GM21723 (cell line): Measurements from ENCODE around the gene BBOX1.

Experiments
- ATAC-seq: cut with Tn5 transposase; IDR thresholded peaks from one replicate; pipeline ENCODE4 v1.9.1; 2021; ENCODE audit warnings: mild to moderate bottlenecking, moderate library complexity; ENCODE audit not compliant: unreplicated experiment

Gene BBOX1

DNA sequence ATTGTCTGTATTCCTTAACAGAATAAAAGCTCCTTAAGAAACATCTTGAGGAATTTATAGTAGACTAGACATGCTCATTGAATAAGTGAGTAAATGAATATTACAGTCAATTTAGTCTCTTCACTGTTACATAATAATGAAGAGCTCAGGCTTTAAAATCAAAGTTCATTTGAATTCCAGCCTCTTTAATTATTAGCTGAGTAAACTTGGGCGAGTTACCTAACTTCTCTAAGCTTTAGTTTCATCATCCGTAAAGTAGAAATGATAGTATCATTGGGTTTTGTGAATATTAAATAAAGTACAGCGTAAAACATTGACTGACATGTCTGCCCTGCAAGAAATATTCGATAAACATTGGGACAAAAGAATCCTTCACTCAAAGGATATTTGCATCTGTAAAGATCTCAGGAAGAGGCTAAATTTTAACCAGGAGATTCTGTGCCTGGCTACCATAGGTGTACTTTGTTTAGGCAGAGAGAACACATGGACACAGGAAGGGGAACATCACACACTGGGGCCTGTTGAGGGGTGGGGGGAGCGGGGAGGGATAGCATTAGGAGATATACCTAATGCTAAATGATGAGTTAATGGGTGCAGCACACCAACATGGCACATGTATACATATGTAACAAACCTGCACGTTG, 15.2 kb upstream of the BBOX1 start:
- no peak for ATAC-seq

- no peak for ATAC-seq
Measured at GRCh38 chr11:27025957-27026733, 14.5 kb upstream of the BBOX1 start.

- no peak for ATAC-seq
Measured at GRCh38 chr11:27028561-27028965, 12.1 kb upstream of the BBOX1 start.

- no peak for ATAC-seq
Measured at GRCh38 chr11:27029966-27030365, 10.6 kb upstream of the BBOX1 start.

DNA sequence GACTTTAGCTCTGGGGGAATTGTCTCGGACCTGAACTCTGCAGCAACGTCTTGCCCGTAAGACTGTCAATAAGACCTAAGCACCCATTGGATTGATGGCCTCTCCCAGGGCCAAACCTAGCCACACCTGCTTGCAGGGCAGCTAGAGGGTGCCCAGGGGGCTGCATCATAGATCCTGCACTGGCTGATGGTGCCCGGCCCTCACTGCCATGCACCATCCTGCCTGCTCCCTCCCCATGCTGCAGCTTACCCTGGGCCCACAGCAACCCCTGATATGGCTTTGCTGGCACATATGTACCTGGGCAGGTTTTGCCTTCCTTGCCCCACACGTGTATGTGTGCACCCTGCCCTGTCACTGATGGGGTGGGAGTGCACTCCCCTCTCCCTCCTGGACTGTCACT, 8.9 kb upstream of the BBOX1 start:
- no peak for ATAC-seq

GRCh38 chr11:27039873-27040272, 742 bp upstream of the BBOX1 start:
- no peak for ATAC-seq

DNA sequence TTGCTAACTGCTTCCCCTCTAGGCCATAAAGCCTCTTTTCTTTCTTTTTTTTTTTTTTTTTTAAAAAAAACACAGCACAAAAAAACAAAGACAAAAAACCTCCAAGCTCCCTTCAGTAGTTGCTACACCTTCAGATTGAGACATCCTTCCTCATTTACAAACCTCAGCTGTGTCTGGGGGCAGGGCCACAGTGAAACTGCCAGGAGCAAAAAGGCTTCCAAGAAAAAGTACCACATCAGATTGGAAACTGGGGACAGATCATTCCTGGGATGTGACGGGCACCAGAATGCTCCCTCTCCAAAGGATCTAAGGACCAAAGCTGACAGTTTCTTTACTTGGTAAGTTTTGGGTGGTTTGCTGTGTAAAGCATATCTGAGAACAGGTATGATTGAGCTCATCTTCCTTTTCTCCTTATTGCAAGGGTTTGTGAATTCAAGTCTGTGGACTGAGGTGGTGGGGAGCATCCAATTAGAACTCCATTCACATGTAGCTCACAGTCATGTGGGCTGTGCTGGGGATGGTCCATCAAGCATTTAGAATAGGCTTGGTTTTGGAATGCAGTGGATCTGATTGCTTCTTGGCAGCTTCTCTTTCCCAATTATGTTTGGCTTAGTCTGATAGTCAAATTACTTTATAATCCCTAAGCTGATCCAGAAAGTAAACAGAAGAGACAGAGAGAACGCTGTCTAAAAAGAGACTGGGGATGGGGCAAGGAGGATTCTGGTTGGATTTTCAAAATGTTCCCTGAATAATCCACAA, 705 bp downstream of the BBOX1 start:
- no peak for ATAC-seq

GRCh38 chr11:27046956-27047355, 6.3 kb downstream of the BBOX1 start:
- ATAC-seq = no peak

GRCh38 chr11:27052668-27053067, 12.1 kb downstream of the BBOX1 start:
- no peak for ATAC-seq

- ATAC-seq = no peak
Measured at GRCh38 chr11:27055065-27055682, 14.6 kb downstream of the BBOX1 start.

GRCh38 chr11:27057091-27057780, 16.6 kb downstream of the BBOX1 start:
- ATAC-seq = no peak

GRCh38 chr11:27058456-27058855, 17.8 kb downstream of the BBOX1 start:
- no peak for ATAC-seq

DNA sequence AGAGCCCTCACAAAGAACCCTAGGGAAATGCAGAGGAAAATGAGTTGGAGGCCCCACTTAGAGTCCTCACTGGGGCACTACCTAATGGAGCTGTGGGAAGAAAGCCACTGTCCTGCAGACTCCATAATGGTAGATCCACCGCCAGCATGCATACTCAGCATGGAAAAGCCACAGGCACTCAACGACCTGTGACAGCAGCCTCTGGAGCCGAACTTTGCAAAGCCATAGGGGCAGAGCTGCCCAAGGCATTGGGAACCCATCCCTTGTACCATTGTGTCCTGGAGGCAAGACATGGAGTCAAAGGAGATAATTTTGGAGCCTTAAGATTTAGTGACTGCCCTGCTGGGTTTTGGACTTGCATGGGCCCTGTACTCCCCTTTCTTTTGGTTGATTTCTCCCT, 18.8 kb downstream of the BBOX1 start:
- no peak for ATAC-seq

DNA sequence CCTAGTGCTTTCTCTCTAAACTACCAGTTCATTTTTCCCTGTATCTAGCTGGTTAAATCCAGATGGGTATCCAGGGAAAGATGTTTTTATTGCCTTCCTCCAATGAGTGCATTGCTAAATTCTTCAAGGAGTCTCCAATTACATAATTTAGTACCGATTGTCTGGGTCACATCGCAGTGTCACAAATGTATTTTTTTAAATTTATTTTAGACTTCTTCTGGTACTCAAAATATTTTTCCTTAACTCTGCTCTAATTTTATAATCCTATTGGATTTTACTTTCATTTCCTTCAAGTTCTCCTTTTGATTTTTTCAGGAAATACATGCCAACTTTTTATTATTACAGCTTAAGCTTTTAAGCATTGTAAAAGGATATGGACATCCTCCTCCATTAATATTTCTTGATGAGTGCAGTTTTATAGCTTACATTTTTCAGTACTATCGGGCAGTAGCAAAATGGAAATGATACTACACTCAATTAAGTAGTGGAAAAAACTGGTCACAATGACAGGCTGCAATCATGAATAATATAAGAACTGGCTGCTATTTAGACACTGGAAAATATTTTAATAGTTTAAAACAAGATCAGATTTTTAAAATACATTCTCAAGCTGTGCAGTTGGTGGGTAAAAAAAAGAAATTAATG, 20.3 kb downstream of the BBOX1 start:
- no peak for ATAC-seq

GRCh38 chr11:27061461-27061821, 20.8 kb downstream of the BBOX1 start:
- no peak for ATAC-seq

GRCh38 chr11:27064086-27064485, 23.5 kb downstream of the BBOX1 start:
- no peak for ATAC-seq

DNA sequence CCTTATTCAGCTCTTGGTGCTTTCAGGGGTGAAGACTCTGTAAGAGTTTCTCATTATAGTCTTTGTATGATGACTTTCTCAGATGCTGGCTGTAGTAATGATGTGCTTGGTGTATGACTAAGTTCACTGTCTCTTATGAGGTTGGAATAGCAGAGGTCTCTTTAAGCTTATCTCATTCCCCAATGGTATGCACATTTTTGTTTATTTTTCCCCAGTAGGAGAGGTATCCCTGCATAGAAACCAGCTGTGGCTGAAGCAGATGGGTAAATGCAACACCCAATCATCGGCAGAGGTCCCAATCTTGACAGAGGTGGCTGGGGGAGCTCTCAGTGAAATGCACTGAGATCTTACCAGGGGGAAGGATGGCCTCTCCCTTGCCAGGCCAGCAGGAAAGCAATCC, 34.6 kb downstream of the BBOX1 start:
- ATAC-seq = no peak

DNA sequence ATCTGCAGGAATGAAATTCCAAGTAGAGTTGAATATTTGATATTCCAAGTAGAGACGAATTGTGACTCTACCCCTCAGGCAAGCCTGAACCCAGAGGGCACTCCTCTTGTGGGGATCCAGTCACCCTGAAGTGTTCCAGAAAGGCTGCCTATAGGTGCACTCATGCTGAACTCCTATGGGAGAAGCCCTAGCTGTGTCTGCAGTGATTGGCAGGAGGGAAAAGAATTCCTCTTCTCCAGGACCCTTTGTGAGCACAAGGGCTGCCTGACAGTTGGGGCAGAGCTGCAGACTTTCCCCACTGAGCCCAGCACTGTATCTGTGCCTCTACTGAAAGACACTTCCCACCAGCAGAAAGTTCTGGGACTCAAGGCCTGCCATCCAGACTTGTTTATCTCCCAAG, 35.0 kb downstream of the BBOX1 start:
- no peak for ATAC-seq

DNA sequence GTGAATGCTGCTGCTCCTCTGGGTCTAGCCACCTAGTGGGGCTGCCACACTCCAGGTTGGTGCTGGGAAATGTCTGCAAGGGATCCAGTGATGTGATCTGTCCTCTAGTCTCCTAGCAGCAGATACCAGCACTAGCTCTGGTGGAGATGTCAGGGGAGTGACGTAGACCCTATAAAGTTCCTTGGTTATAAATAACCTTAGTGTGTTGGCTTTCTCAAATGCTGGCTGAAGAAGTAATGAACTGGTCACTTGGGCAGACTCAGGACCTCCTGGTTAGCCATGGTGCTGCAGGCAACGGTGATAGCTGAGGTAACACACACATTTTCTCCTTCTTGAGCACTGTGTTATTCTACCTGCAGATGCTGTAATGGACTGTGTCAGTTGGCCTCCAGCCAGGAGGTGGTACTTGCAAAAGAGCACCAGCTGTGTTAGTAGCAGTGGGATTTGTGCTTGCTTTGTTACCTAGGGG, 35.5 kb downstream of the BBOX1 start:
- no peak for ATAC-seq

DNA sequence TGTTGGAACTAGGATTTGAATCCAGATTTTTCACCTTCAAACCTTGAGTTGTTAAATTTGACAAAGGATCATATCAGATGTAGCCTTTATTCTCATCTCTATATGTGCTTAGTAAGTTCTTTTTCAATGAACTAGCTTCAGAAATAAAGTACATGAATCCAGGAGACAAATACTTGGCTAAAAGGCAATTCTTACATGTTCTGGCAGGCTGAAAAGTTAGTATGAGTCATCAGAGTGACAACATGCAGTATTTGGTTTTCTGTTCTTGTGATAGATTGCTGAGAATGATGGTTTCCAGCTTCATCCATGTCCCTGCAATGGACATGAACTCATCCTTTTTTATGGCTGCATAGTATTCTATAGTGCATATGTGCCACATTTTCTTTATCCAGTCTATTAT, 40.4 kb downstream of the BBOX1 start:
- no peak for ATAC-seq
